Measurements from ENCODE around the gene PDHB.
A peak's percentile ranks its signal among the peaks of the same experiment; 100 is the strongest.
"Not testable (repeated sequence)": the region's sequence is repeated elsewhere in the genome, so short reads cannot be mapped to it uniquely, and the experiment has no call there.

PDHB gene

DNA sequence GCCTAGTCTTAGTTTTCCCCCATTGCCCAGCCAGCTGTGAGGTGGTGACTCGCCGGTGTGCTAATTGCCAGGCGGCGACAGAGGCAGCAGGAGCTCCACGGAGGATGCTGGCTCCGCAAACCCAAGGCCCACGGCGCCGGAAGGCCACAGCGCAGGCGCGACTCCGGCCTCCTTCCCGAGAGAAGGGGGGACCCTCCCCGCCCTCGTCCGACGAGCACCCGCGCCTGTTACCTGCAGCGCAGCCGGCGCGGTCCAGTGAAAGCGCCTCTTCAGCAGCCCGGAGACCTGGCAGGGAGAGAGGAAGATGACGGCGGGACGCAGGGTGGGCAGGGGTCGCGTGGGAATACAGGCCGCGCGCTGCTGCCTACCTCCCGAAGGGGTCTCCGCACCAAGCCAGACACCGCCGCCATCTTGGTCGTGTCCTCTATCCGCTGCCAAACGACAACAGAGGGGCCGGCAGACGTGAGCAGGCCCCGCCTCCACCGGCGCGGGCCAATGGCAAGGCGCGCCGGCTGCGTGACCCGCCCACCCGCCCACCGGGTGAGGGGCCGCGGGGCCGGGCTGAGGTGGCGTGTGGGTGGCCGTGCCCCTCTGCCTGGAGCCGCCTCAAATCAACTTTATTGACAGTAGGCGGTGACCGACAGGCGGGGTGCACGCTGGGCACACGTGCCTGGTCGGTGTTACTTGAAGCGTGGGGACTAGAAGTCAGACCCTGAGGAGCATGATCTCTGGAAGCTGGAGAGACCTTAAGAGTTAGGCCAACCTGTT is at the start of gene PDHB:
Gene PDHB, minus strand, starts transcription at position 433 of the 768 bp plus-strand sequence. Its CDS starts 23 bp downstream, at position 410.
- DNase-seq: peak; percentile 14

DNA sequence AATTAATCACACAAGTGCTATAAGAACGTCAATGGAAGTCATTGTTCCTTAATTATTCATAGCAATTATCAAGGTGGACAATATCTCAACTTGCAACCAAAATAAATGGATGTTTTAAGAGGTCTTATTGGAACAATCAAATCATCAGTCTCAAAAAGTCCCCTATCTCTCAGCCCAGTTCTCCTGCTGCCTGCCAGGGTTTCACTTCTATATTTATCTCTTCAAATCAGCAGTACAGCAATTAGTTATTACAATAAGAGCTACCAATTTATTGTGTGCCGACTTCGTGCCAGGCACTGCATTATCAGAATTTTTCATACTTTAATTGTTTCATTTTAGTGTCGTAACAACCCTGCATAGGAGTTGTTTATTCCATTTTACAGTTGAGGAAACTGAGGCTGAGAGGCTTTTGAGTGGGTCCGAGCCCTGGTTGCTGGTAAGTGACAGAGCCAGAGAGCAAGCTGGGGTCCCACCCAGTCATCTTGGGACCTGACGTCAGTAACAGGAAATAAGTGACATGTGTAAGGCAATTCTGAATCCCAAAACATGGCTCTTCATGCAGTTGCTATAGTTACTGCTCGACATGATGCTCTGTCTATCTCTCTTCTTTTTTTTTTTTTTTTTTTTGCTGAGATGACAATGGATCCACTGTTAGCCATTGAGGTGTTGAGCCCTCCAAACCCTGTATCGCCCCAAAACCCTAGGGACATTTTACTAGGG is 49.4 kb upstream of the PDHB start:
- DNase-seq: no peak

- no peak for DNase-seq
Measured at GRCh38 chr3:58480309-58480708, 46.7 kb upstream of the PDHB start.

DNA sequence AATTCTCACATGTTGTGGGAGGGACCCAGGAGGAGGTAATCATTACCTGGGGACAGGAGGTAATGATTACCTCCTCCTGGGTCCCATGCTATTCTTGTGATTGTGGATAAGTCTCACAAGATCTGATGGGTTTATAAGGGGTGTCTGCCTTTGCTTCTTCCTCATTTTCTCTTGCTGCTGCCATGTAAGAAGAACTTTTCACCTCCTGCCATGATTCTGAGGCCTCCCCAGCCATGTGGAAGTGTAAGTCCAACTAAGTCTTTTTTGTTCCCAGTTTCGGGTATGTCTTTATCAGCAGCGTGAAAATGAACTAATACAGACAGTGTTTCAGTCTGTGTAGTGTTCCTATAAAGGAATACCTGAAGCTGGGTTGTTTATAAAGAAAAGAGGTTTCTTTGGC is 45.1 kb upstream of the PDHB start:
- no peak for DNase-seq

GRCh38 chr3:58474967-58475578 is 41.4 kb upstream of the PDHB start:
- no peak for DNase-seq

DNA sequence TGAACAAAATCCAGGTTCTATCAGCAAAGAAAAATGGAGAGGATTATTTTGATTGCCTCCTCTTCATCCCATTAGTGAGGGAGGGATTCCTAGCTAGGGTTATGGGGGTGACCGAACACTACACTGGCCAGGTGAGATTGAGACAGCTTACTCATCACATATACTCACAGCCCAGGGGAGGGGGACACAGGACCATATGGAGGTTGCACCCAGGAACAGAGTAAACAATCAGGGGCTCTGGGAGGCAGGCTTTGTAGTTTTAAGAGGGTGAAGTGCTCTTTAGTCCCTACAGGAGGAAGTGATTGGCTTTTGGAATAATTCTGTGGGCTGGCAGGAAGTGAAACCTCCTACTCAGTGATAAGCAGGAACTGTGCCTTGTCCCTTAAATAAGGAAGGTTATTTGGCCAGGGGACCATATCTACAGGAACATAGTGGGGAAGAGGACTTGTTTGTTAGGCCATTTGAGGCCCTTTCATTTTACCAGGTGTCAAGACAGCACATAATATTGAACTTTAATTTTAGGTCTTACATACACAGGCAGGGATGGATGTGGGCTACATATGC is 40.8 kb upstream of the PDHB start:
- no peak for DNase-seq

- no peak for DNase-seq
Measured at GRCh38 chr3:58473275-58473674, 39.6 kb upstream of the PDHB start.

GRCh38 chr3:58471025-58471887 is 37.6 kb upstream of the PDHB start:
- DNase-seq: peak; percentile 1

DNA sequence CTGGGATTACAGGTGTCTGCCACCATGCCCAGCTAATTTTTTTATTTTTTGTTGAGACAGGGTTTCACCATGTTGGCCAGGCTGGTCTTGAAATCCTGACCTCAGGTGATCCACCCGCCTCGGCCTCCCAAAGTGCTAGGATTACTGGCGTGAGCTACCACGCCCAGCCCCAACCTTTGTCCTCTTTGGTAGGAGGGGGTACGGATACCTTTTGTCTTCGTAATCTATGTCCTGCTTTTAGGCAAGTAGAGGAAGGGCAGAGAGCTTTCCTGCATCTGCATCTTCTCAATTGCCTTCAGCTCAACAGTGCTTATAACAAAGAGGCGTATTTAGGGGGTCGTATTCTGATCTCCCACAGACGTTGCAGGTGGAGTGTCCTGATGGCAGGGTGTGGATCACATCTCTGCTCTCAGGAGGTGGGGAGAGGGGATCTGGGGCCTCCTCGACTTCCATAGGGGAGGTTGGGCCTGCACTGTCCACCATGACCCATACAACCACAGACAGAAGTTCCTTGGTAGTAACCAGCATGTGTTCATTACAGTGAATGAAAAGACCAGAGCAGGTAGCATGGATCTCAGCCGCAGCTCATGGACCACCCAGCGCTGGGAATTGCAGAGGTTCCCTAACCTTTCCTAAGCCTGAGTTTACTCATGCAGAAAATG is 36.9 kb upstream of the PDHB start:
- DNase-seq: no peak

DNA sequence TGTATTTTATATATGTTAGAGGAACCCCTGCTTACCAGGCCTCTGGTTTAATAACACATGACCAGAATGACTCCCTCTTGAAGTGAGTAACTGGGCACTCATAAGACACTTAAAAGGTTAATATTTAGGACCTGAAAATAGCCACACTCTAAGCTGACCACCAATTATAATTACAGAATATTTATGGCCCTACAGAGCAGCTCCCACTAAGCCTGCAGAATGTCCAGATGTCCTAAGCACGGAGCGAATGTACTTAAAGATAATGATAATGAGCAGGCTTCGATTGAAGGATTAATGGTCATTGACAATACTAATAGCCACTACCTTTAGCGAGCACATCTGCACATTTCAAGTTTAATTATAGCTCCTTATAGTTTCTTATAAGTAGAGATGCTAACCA is 35.5 kb upstream of the PDHB start:
- no peak for DNase-seq

- no peak for DNase-seq
Measured at GRCh38 chr3:58466899-58467563, 33.4 kb upstream of the PDHB start.

DNA sequence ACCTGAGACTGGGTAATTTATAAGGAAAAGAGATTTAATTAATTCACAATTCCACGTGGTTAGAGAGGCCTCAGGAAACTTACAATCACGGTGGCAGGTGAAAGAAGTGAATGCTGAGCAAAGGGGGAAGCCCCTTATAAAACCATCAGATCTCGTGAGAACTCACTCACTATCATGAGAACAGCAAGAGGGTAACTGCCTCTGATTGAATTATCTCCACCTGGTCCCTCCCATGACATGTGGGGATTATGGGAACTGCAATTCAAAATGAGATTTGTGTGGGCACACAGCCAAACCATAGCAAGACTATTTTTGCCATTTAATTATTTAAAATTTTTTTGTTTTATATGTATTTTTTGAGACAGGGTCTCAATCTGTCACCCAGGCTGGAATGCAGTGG is 31.2 kb upstream of the PDHB start:
- DNase-seq: no peak

DNA sequence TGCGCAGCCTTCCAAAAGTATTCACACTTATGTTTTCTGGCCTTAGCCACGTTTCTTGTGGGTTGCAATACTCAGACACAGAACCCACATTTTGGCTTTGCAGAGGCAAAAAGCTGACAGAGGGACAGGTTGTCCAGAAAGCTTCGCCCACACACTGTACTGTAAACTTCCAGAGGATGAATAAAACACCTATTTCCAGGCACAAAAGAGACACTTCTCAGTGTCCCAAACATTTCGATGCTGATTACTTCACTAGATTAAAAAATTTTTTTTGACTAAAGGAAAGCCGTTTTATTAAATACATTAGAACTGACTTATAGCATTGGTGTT is 30.3 kb upstream of the PDHB start:
- DNase-seq: no peak

GRCh38 chr3:58463181-58463941 is 29.7 kb upstream of the PDHB start:
- peak; percentile 1 for DNase-seq

DNA sequence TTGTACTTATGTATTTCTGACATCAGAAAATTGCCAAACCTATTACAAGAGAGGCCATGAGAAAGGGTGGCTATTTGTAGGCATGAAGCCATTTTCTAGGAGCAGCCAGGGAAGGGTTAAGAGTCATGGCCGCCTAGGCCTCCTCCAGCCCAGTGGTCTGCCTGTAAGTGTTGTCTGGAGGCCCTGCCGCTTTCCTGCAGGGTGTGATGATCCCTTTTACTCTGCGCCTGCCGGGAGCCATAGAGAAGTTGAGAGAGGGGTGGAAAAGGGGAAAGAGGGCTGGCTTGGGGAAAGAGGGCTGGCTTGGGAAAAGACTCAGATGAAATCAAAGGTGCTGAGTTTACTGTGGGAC is 29.2 kb upstream of the PDHB start:
- DNase-seq: no peak

GRCh38 chr3:58459160-58459559 is 25.5 kb upstream of the PDHB start:
- DNase-seq: no peak

DNA sequence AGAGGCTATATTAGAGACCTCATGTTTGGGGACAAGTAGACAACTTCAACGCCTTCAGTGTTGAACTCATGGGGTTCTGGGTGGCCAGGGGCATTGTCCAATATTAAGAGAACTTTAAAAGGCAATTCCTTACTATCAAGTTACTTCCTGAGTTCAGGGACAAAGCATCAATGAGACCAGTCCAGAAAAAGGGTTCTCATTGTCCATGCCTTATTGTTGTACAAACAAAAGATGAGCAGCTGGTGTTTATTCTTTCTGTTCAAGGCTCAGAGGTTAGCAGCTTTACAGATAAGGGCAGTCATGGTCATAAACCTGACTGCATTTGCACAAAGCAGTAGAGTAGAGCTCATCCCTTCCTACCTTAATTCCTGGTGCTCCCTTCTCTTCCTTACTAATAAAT is 18.5 kb upstream of the PDHB start:
- no peak for DNase-seq

DNA sequence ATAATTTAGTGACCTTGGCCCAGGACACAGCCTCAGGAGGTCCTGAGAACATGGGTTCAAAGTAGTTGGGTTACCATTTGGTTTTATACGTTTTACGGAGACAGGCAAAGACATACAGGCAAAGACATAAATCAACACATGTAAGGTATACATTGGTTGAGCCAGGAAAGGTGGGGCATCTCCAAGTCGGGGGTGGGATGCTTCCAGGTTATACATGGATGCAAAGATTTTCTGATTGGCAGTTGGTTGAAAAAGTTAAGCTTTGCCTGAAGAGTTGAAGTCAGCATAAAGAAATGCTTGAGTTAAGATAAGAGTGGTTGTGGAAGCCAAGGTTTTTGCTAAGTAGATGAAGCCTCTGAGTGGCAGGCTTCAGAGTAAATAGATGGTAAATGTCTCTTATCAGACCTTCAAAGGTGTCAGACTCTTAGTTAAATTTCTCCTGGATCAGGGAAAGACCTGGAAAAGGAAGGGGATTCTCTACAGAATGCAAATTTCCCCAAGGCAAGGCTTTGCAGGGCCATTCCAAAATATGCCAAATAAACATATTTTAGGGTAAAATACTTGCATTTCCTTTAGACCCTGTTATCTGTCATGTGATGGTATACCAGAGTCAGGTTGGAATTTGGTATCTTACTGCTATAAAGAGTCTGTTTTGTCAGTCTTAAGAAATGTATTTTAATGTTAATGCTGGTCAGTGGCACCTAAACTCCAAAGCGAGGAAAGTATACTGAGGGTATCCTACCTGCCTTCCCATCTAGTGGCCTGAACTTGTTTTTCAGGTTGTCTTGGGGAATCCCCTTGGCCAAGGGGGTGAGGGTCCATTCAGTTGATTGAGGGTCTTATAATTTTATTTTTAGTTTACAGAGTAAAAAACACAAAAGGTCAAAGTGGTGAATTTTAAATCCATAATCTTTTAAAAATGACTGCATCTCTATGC is 8.2 kb upstream of the PDHB start:
- no peak for DNase-seq

DNA sequence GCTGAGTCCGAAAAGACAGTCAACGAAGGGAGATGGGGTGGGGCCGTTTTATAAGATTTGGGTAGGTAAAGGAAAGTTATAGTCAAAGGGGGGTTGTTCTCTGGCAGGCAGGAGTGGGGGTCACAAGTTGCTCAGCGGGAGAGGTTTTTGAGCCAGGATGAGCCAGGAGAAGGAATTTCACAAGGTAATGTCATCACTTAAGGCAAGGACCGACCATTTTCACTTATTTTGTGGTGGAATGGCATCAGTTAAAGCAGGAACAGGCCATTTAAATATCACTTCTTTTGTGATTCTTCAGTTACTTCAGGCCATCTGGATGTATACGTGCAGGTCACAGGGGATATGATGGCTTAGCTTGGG is 7.3 kb upstream of the PDHB start:
- DNase-seq: not testable (repeated sequence)

DNA sequence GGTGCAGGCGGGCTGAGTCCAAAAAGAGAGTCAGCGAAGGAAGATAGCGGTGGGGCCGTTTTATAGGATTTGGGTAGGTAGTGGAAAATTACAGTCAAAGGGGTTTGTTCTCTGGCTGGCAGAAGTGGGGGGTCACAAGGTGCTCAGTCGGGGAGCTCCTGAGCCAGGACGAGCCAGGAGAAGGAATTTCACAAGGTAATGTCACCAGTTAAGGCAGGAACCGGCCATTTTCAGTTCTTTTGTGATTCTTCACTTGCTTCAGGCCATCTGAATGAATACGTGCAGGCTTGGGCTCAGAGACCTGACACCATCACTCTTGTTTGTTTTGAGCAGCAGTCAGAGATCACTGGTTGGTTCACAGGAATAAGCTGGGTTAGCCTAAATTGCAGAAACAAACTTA is 3.6 kb upstream of the PDHB start:
- DNase-seq: not testable (repeated sequence)

All from NCI-H1436 treated with DMSO at 0.1 percent for 48 hours (cell line).